HepG2 (cell line): ENCODE measurements around the gene PLXNB2. TPM values are rescaled to one million over a fixed set of nuclear protein-coding genes. Genes with fewer than 3 reads are reported as not detected.

ENCODE experiments used
- BRCA1 ChIP-seq: sonication (generic); formaldehyde crosslinking; IDR thresholded peaks from 2 replicates; pipeline ENCODE4 v1.4.0; 2020; ENCODE audit warnings: missing genetic modification reagents
- CREB1 ChIP-seq, 2 experiments: fragments of 450-650 bp in 1 of 2; IDR thresholded peaks; 2 replicates each; pipeline ENCODE4 v1.6.1; 2016 to 2017; ENCODE audit warnings: control low read depth in 1 of 2, mild to moderate bottlenecking in 1 of 2, missing compliant biosample characterization in 1 of 2, missing genetic modification characterization in 1 of 2
- ETV5 ChIP-seq: IDR thresholded peaks from 2 replicates; pipeline ENCODE4 v1.6.1; 2018; ENCODE audit warnings: missing biosample characterization, missing genetic modification reagents, inconsistent platforms, borderline replicate concordance
- FIP1L1 ChIP-seq: fragments of 200-400 bp; formaldehyde crosslinking; IDR thresholded peaks from 2 replicates; pipeline ENCODE4 v1.6.1; 2018; ENCODE audit warnings: low read depth, mild to moderate bottlenecking, low read length, moderate library complexity, borderline replicate concordance; ENCODE audit not compliant: insufficient read depth
- KDM3A ChIP-seq: IDR thresholded peaks from 2 replicates; pipeline ENCODE4 v1.6.1; 2018; ENCODE audit warnings: low read depth, missing compliant biosample characterization
- MTA1 ChIP-seq: sonication (generic); formaldehyde crosslinking; IDR thresholded peaks from 2 replicates; pipeline ENCODE4 v1.4.0; 2020; ENCODE audit warnings: missing genetic modification reagents, mild to moderate bottlenecking, borderline replicate concordance
- MXD1 ChIP-seq: sonication (generic); formaldehyde crosslinking; IDR thresholded peaks from 2 replicates; pipeline ENCODE4 v1.4.0; 2020; ENCODE audit warnings: mild to moderate bottlenecking, missing genetic modification reagents
- NFAT5 ChIP-seq: sonication (generic); formaldehyde crosslinking; IDR thresholded peaks from 2 replicates; pipeline ENCODE4 v1.4.0; 2020; ENCODE audit warnings: missing genetic modification reagents
- NFE2L2 ChIP-seq: fragments of 150-350 bp; IDR thresholded peaks from 2 replicates; pipeline ENCODE4 v1.6.1; 2014; ENCODE audit warnings: low read length
- NKX3-1 ChIP-seq: sonication (generic); formaldehyde crosslinking; IDR thresholded peaks from 2 replicates; pipeline ENCODE4 v1.5.0; 2020; ENCODE audit warnings: missing genetic modification reagents
- PATZ1 ChIP-seq: sonication (generic); formaldehyde crosslinking; IDR thresholded peaks from 2 replicates; pipeline ENCODE4 v1.4.0; 2020; ENCODE audit warnings: missing genetic modification reagents
- PHF20 ChIP-seq: sonication (generic); formaldehyde crosslinking; IDR thresholded peaks from 2 replicates; pipeline ENCODE4 v1.5.0; 2020; ENCODE audit warnings: mild to moderate bottlenecking, missing genetic modification reagents
- TARDBP ChIP-seq: sonication (generic); formaldehyde crosslinking; IDR thresholded peaks from 2 replicates; pipeline ENCODE4 v1.8.0; 2022; ENCODE audit warnings: mild to moderate bottlenecking, missing genetic modification reagents
- ZFP37 ChIP-seq: sonication (generic); formaldehyde crosslinking; IDR thresholded peaks from 2 replicates; pipeline ENCODE4 v1.4.0; 2020; ENCODE audit warnings: missing genetic modification reagents, borderline replicate concordance
- ZFX ChIP-seq: sonication (generic); formaldehyde crosslinking; IDR thresholded peaks from 2 replicates; pipeline ENCODE4 v1.4.0; 2020; ENCODE audit warnings: mild to moderate bottlenecking, low read depth, missing genetic modification reagents, moderate library complexity
- ZNF138 ChIP-seq: sonication (generic); formaldehyde crosslinking; IDR thresholded peaks from 2 replicates; pipeline ENCODE4 v1.5.0; 2020; ENCODE audit warnings: mild to moderate bottlenecking, low read depth, missing genetic modification reagents
- ZNF251 ChIP-seq: sonication (generic); formaldehyde crosslinking; IDR thresholded peaks from 2 replicates; pipeline ENCODE4 v1.9.0; 2021; ENCODE audit warnings: mild to moderate bottlenecking, missing genetic modification reagents
- ZNF431 ChIP-seq: sonication (generic); formaldehyde crosslinking; IDR thresholded peaks from 2 replicates; pipeline ENCODE4 v1.9.0; 2022; ENCODE audit warnings: missing genetic modification reagents, low read depth, mild to moderate bottlenecking, borderline replicate concordance
- ZNF503 ChIP-seq: sonication (generic); formaldehyde crosslinking; IDR thresholded peaks from 2 replicates; pipeline ENCODE4 v1.4.0; 2020; ENCODE audit warnings: missing genetic modification reagents
- polyA plus RNA-seq, 8 experiments: library from polyadenylated mRNA; depleted of rRNA in 3 of 8; stranded (reverse) in 7 of 8; unstranded in 1 of 8; fragments of >200 nt; fragmentation: Illumina TruSeq in 4 of 8; extraction: Trizol in 4 of 8; gene quantifications; 2 replicates each; pipeline versions ENCODE4 v1.2.1 to v1.2.3, GENCODE V29; 2011 to 2016; ENCODE audit warnings: low read depth in 4 of 8, missing spikeins in 1 of 8, mixed read lengths in 1 of 8; ENCODE audit not compliant: insufficient read depth in 1 of 8
- total RNA-seq, 5 experiments: library from RNA; depleted of rRNA; stranded (reverse); fragments of >200 nt; fragmentation: Illumina TruSeq; extraction: Trizol; gene quantifications; 2 replicates each; pipeline ENCODE4 v1.2.3, GENCODE V29; 2016; ENCODE audit warnings: low read depth in 1 of 5

Gene PLXNB2
- total and polyA plus RNA-seq, 2 of the 13 experiments (the other 11 are each of a cell fraction or from before 2014, with no cell fraction given) = 32.6 to 68.9 TPM

GRCh38 chr22:50270666-50271394 is 36.6 kb downstream of the PLXNB2 start (continued):
- peak; percentile 25; the same call in 1 of the 2 replicates for TF ChIP-seq PATZ1
- no peak for TF ChIP-seq TARDBP
- peak; percentile 26; the same call in 1 of the 2 replicates for TF ChIP-seq MTA1 (CRISPR knock-in tag)
- TF ChIP-seq CREB1 (IDR thresholded peaks at IDR 0.05) = no peak
- no peak for TF ChIP-seq CREB1 (CRISPR knock-in tag; IDR thresholded peaks at IDR 0.05)
- TF ChIP-seq PHF20 (CRISPR knock-in tag) = no peak
- TF ChIP-seq ETV5 = no peak; the same call in 1 of the 2 replicates
- TF ChIP-seq ZFP37 (CRISPR knock-in tag) = peak; percentile 96
- TF ChIP-seq MXD1 = peak; percentile 92
- peak; percentile 57; the same call in 1 of the 2 replicates for TF ChIP-seq ZFX (CRISPR knock-in tag)
- no peak for TF ChIP-seq ZNF138 (CRISPR knock-in tag)
- TF ChIP-seq FIP1L1 = no peak
- no peak for TF ChIP-seq NFE2L2
- peak; percentile 94 for TF ChIP-seq BRCA1
- no peak for TF ChIP-seq ZNF251 (CRISPR knock-in tag)
- TF ChIP-seq NKX3-1 (CRISPR knock-in tag) = peak; percentile 83; the same call in 1 of the 2 replicates
- peak; percentile 63; the same call in 1 of the 2 replicates for TF ChIP-seq ZNF503
- TF ChIP-seq NFAT5 (CRISPR knock-in tag) = peak; percentile 79
- TF ChIP-seq KDM3A (CRISPR knock-in tag) = peak; percentile 82; the same call in 1 of the 2 replicates
- peak; percentile 84; the same call in 1 of the 2 replicates for TF ChIP-seq ZNF431
